SK-N-SH (cell line): ENCODE measurements around the gene ZNF560. TPM values are rescaled to one million over a fixed set of nuclear protein-coding genes. Genes with fewer than 3 reads are reported as not detected.

Source experiments
- CTCF ChIA-PET: fragments of 300-600, 350-600 bp; formaldehyde crosslinking; extraction: SDS; loops from one replicate; lab custom pipeline; 2021; lab: Yijun Ruan, JAX
- POLR2A ChIA-PET: fragments of 350-600 bp; sonication (Branson Sonifier 250); formaldehyde crosslinking; extraction: SDS; loops from one replicate; lab custom pipeline; 2020; ENCODE audit warnings: antibody characterized with exemption, inconsistent platforms; lab: Yijun Ruan, JAX
- DNase-seq: peaks from one replicate; pipeline ENCODE4 v3.0.0; 2012
- H2AFZ ChIP-seq: fragments of 200-600 bp; sonication (generic); 2 replicates; pipeline ENCODE4 v1.8.1; 2016; ENCODE audit warnings: antibody characterized with exemption, mild to moderate bottlenecking, low read depth
- H3F3A ChIP-seq: fragments of 200-600 bp; sonication (generic); replicated peaks from 2 replicates; pipeline ENCODE3; 2016; ENCODE audit warnings: antibody characterized with exemption, mild to moderate bottlenecking; ENCODE audit not compliant: insufficient read depth
- H3K27ac ChIP-seq, 2 experiments: fragments of 200-500 bp in 1 of 2; fragments of 200-600 bp in 1 of 2; sonication (Bioruptor generic) in 1 of 2; sonication (generic), shearing (Covaris generic) in 1 of 2; 2 replicates each; pipeline versions ENCODE4 v1.5.1 to v1.6.1; 2014 to 2016; ENCODE audit warnings: low read depth in 2 of 2, inconsistent platforms in 1 of 2, low read length in 1 of 2, mild to moderate bottlenecking in 1 of 2, mixed read lengths in 1 of 2
- H3K27me3 ChIP-seq: fragments of 200-600 bp; sonication (generic), shearing (Covaris generic); 2 replicates; pipeline ENCODE4 v1.6.1; 2016; ENCODE audit warnings: mixed run types; ENCODE audit not compliant: insufficient read depth
- H3K36me3 ChIP-seq, 2 experiments: fragments of 200-500 bp in 1 of 2; fragments of 200-600 bp in 1 of 2; sonication (Bioruptor generic) in 1 of 2; sonication (generic) in 1 of 2; replicated peaks in 1 of 2; 2 replicates each; pipeline versions ENCODE3 to v1.5.1; 2014 to 2016; ENCODE audit warnings: low read length in 1 of 2, mild to moderate bottlenecking in 1 of 2; ENCODE audit not compliant: insufficient read depth in 2 of 2, control insufficient read depth in 1 of 2
- H3K4me1 ChIP-seq, 2 experiments: fragments of 200-500 bp in 1 of 2; fragments of 200-600 bp in 1 of 2; sonication (Bioruptor generic) in 1 of 2; sonication (generic), shearing (Covaris generic) in 1 of 2; 2 replicates each; pipeline versions ENCODE4 v1.5.1 to v1.6.1; 2014 to 2016; ENCODE audit warnings: low read depth in 1 of 2, low read length in 1 of 2, mixed run types in 1 of 2; ENCODE audit not compliant: insufficient read depth in 2 of 2, control insufficient read depth in 1 of 2
- H3K4me2 ChIP-seq: fragments of 200-600 bp; sonication (generic), shearing (Covaris generic); 2 replicates; pipeline ENCODE4 v1.6.1; 2017; ENCODE audit warnings: mixed run types
- H3K4me3 ChIP-seq, 2 experiments: fragments of 200-500 bp in 1 of 2; fragments of 200-600 bp in 1 of 2; sonication (Bioruptor generic) in 1 of 2; sonication (generic), shearing (Covaris generic) in 1 of 2; 2 replicates each; pipeline versions ENCODE4 v1.5.1 to v1.8.1; 2014 to 2016; ENCODE audit warnings: low read depth in 2 of 2, inconsistent platforms in 1 of 2, low read length in 1 of 2, mild to moderate bottlenecking in 1 of 2, mixed read lengths in 1 of 2, moderate library complexity in 1 of 2
- H3K79me2 ChIP-seq: fragments of 200-600 bp; sonication (generic); 2 replicates; pipeline ENCODE4 v1.8.1; 2017; ENCODE audit warnings: mild to moderate bottlenecking; ENCODE audit not compliant: insufficient read depth
- H3K9ac ChIP-seq: fragments of 200-600 bp; sonication (generic); 2 replicates; pipeline ENCODE4 v1.6.1; 2017; ENCODE audit warnings: mixed run types
- H3K9me2 ChIP-seq: fragments of 200-600 bp; sonication (generic); 2 replicates; pipeline ENCODE4 v1.6.1; 2017; ENCODE audit warnings: mixed run types
- H3K9me3 ChIP-seq: fragments of 200-600 bp; sonication (generic); 2 replicates; pipeline ENCODE4 v1.6.1; 2017; ENCODE audit warnings: mixed run types, mild to moderate bottlenecking, moderate library complexity
- H4K20me1 ChIP-seq: fragments of 200-600 bp; sonication (generic); 2 replicates; pipeline ENCODE4 v1.6.1; 2017; ENCODE audit warnings: mild to moderate bottlenecking, mixed run types; ENCODE audit not compliant: insufficient read depth
- CHD2 ChIP-seq: fragments of 150-350 bp; IDR thresholded peaks from 2 replicates; pipeline ENCODE4 v1.6.1; 2018; ENCODE audit warnings: low read length; ENCODE audit not compliant: partially characterized antibody
- CTCF ChIP-seq: fragments of 200-600 bp; sonication (generic); IDR thresholded peaks from 2 replicates; pipeline ENCODE4 v1.6.1; 2017; ENCODE audit warnings: antibody characterized with exemption, mild to moderate bottlenecking, moderate library complexity
- EZH2phosphoT487 ChIP-seq: fragments of 200-600 bp; sonication (generic); IDR thresholded peaks from 2 replicates; pipeline ENCODE4 v1.6.1; 2017; ENCODE audit warnings: low read depth, mixed run types, mild to moderate bottlenecking, antibody characterized with exemption, moderate library complexity, borderline replicate concordance
- FOSL2 ChIP-seq: IDR thresholded peaks from 2 replicates; pipeline ENCODE4 v1.4.0; 2012; ENCODE audit warnings: low read depth, mild to moderate bottlenecking, moderate library complexity, borderline replicate concordance
- FOXJ3 ChIP-seq: sonication (generic); formaldehyde crosslinking; IDR thresholded peaks from 2 replicates; pipeline ENCODE4 v1.5.1; 2020; ENCODE audit warnings: mild to moderate bottlenecking, missing genetic modification reagents
- FOXM1 ChIP-seq: IDR thresholded peaks from 2 replicates; pipeline ENCODE4 v1.4.0; 2012; ENCODE audit warnings: low read depth, mild to moderate bottlenecking
- JUND ChIP-seq: IDR thresholded peaks from 2 replicates; pipeline ENCODE4 v1.4.0; 2012
- MAX ChIP-seq: IDR thresholded peaks from 2 replicates; pipeline ENCODE4 v1.4.0; 2012; ENCODE audit warnings: low read depth
- MEF2A ChIP-seq: IDR thresholded peaks from 2 replicates; pipeline ENCODE4 v1.4.0; 2012; ENCODE audit warnings: low read depth, borderline replicate concordance
- MXI1 ChIP-seq: IDR thresholded peaks from 2 replicates; pipeline ENCODE4 v1.6.1; 2012; ENCODE audit warnings: mild to moderate bottlenecking, low read depth, low read length, improper control_type of control experiment
- NFIC ChIP-seq: IDR thresholded peaks from 2 replicates; pipeline ENCODE4 v1.4.0; 2012; ENCODE audit warnings: borderline replicate concordance
- RCOR1 ChIP-seq: fragments of 150-350 bp; IDR thresholded peaks from 2 replicates; pipeline ENCODE4 v1.6.1; 2017; ENCODE audit warnings: antibody characterized with exemption, low read length
- RFX5 ChIP-seq: IDR thresholded peaks from 2 replicates; pipeline ENCODE4 v1.6.1; 2012; ENCODE audit warnings: mild to moderate bottlenecking, improper control_type of control experiment, low read length
- TAF1 ChIP-seq: IDR thresholded peaks from 2 replicates; pipeline ENCODE4 v1.6.1; 2012; ENCODE audit warnings: low read depth, mild to moderate bottlenecking, low read length, moderate library complexity, borderline replicate concordance
- TCF12 ChIP-seq: IDR thresholded peaks from 2 replicates; pipeline ENCODE4 v1.4.0; 2012
- USF1 ChIP-seq: IDR thresholded peaks from 2 replicates; pipeline ENCODE4 v1.4.0; 2012; ENCODE audit warnings: low read depth, borderline replicate concordance
- YY1 ChIP-seq: IDR thresholded peaks from 2 replicates; pipeline ENCODE4 v1.4.0; 2012; ENCODE audit warnings: low read depth, mild to moderate bottlenecking
- ZBTB33 ChIP-seq: IDR thresholded peaks from 2 replicates; pipeline ENCODE4 v1.4.0; 2012; ENCODE audit warnings: low read depth, borderline replicate concordance
- WGBS: methylation state at CpG from one replicate; pipeline ENCODE4 v1.1.6; 2017; ENCODE audit warnings: low lambda C conversion rate; 5-methylcytosine and 5-hydroxymethylcytosine counted together
- polyA plus RNA-seq, 3 experiments: library from polyadenylated mRNA; depleted of rRNA; stranded (reverse); fragments of >200 nt; gene quantifications; 2 replicates each; pipeline ENCODE4 v1.2.3, GENCODE V29; 2012

The ZNF560 gene
- polyA plus RNA-seq, 1 of the 3 experiments (the other 2 are of a cell fraction), result 0.10 TPM

GRCh38 chr19:9538183-9539058 lies 40.0 kb upstream of the ZNF560 start, which contains the start of gene ZNF426 (continued):
- TF ChIP-seq CTCF (no peak), ZBTB33 (no peak), YY1 (peak; percentile 43; the same call in 1 of the 2 replicates), FOXM1 (no peak), FOSL2 (no peak), TAF1 (peak; percentile 62; the same call in 1 of the 2 replicates), JUND (no peak), EZH2phosphoT487 (no peak), RCOR1 (0 out of 2 replicates have a peak, but pooled peaks have one; percentile 13), MEF2A (no peak), RFX5 (0 out of 2 replicates have a peak, but pooled peaks have one; percentile 22)
- TF ChIP-seq, all 33 proteins: peak for 12

GRCh38 chr19:9535934-9536333 lies 37.5 kb upstream of the ZNF560 start:
- Histone ChIP-seq H3K27ac (no peak overlapping the region), H4K20me1 (no peaks in the 10 kb centered on the region), H3K36me3 (peaks cover 36 to 56% of the 10 kb centered on the region in 2 experiments), H3K4me3 (no peak overlapping the region), H2AFZ (no peak overlapping the region), H3F3A (no peaks in the 10 kb centered on the region), H3K27me3 (no peaks in the 10 kb centered on the region), H3K9me2 (no peaks in the 10 kb centered on the region), H3K79me2 (peaks cover 25% of the 10 kb centered on the region), H3K9me3 (peaks cover 12% of the 10 kb centered on the region; the same call in 1 of the 2 replicates), H3K4me2 (no peak overlapping the region), H3K4me1 (no peaks in the 10 kb centered on the region), H3K9ac (no peak overlapping the region)
- CTCF ChIA-PET, result no interaction called here
- no peak for DNase-seq
- WGBS, result 76% methylated on average over 4 of the region's 4 CpGs
- POLR2A ChIA-PET, result interaction anchor here (0.5 kb wide), 1 partner anchor 263 kb away, joined by 3 read pairs; no protein-coding TSS in a partner anchor
- TF ChIP-seq CHD2 (no peak), TCF12 (no peak), JUND (no peak), FOXJ3 (CRISPR knock-in tag) (no peak), FOSL2 (no peak), YY1 (no peak), USF1 (no peak), MAX (no peak), NFIC (no peak), MXI1 (no peak)
